ENCODE measurements around the gene COMMD1.

- TF ChIP-seq CTCF (optimal IDR thresholded peaks at IDR 0.05 in 1 of 3, IDR thresholded peaks at IDR 0.05 in 1 of 3, conservative IDR thresholded peaks at IDR 0.05 in 1 of 3; ENCODE audit: extremely low read depth in 1 of 3, insufficient read depth in 2 of 3, low read length in 3 of 3) (no peak), EZH2 (IDR thresholded peaks at IDR 0.05; ENCODE audit: low read length) (no peak)
These were observed 205.0 kb downstream of the COMMD1 start for GRCh38 chr2:62110415-62111025.
